MM.1S (cell line): Measurements from ENCODE around the gene TOM1L1.

ENCODE experiments used
- EZH2 ChIP-seq: fragments of 300-600 bp; sonication (generic); optimal IDR thresholded peaks from 2 replicates; pipeline ENCODE3; 2017; ENCODE audit warnings: low read depth, mild to moderate bottlenecking, antibody characterized with exemption, low read length, mixed read lengths
- EZH2phosphoT487 ChIP-seq: fragments of 300-600 bp; sonication (generic); IDR thresholded peaks from 2 replicates; pipeline ENCODE4 v1.6.1; 2018; ENCODE audit warnings: antibody characterized with exemption, low read length
- TF ChIP-seq, protein P1 (sequence below): fragments of 300-600 bp; sonication (generic); IDR thresholded peaks from 2 replicates; pipeline ENCODE4 v1.5.1; 2016; ENCODE audit warnings: antibody characterized with exemption, low read length, mixed read lengths

DNA sequence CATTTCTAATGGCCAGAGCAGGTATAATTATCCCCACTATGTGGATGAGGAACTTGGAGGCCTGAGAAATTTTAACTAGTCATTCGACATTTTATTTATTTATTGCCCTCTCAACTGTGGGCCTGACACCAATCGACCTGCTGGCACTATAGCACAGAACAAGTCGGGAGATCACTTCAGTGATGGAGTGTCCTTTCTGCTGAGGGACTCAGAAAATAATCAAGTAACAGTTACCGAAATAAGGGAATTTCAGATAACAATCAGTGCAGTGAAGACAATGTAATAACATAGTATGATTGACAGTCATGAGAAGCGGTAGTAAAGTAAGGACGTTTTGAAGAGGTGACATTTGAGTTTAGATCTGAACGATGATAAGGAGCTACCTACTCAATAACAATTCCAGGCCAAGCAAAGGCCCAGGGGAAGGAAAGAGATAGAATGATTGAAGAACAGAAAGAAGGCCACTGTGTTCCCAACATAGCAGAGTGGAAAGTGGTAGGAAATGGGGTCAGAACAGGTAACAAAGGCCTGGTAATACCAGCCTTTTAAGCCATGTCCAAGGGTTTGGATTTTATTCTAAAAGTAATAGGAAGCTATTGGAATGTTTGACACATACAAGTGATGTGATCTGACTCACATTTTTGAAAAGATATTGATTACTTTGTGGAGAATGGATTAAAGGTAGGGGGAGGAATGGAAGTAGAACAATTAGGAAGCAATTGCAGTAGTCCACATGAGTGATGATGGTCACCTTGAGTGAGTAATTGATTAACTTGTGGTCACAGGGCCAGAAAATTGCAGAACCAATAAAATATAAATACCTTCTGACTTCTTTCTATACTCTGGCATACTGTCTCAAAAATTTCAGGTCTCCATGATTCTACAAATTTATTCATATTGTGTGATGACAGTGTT lies 69.3 kb downstream of the TOM1L1 start:
- TF ChIP-seq, protein P1, sequence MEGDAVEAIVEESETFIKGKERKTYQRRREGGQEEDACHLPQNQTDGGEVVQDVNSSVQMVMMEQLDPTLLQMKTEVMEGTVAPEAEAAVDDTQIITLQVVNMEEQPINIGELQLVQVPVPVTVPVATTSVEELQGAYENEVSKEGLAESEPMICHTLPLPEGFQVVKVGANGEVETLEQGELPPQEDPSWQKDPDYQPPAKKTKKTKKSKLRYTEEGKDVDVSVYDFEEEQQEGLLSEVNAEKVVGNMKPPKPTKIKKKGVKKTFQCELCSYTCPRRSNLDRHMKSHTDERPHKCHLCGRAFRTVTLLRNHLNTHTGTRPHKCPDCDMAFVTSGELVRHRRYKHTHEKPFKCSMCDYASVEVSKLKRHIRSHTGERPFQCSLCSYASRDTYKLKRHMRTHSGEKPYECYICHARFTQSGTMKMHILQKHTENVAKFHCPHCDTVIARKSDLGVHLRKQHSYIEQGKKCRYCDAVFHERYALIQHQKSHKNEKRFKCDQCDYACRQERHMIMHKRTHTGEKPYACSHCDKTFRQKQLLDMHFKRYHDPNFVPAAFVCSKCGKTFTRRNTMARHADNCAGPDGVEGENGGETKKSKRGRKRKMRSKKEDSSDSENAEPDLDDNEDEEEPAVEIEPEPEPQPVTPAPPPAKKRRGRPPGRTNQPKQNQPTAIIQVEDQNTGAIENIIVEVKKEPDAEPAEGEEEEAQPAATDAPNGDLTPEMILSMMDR, result no peak
- TF ChIP-seq EZH2phosphoT487 (no peak), EZH2 (no peak)
